BE2C (cell line): ENCODE measurements around the gene DEF6.

Source experiments
- DNase-seq: peaks from one replicate; pipeline ENCODE4 v3.0.0-alpha.2; 2020
- H3K27me3 ChIP-seq: fragments of 250-450 bp; sonication (Bioruptor Pico); 2 replicates; pipeline ENCODE4 v1.5.1; 2020; ENCODE audit warnings: mild to moderate bottlenecking
- H3K36me3 ChIP-seq: fragments of 250-450 bp; sonication (Bioruptor Pico); 2 replicates; pipeline ENCODE4 v1.5.1; 2020; ENCODE audit warnings: mild to moderate bottlenecking
- H3K4me1 ChIP-seq: fragments of 250-450 bp; sonication (Bioruptor Pico); 2 replicates; pipeline ENCODE4 v1.5.1; 2020
- H3K4me3 ChIP-seq: 2 replicates; pipeline ENCODE4 v1.5.1; 2011; ENCODE audit warnings: low read depth, low read length
- H3K9me3 ChIP-seq: fragments of 250-450 bp; sonication (Bioruptor Pico); 2 replicates; pipeline ENCODE4 v1.5.1; 2020
- CTCF ChIP-seq: IDR thresholded peaks from 2 replicates; pipeline ENCODE4 v1.5.1; 2012; ENCODE audit warnings: mild to moderate bottlenecking, low read depth, low read length

The DEF6 gene

GRCh38 chr6:35287671-35288396 is 9.8 kb upstream of the DEF6 start:
- Histone ChIP-seq H3K9me3 (no peaks in the 10 kb centered on the region), H3K4me3 (no peak overlapping the region), H3K27me3 (no peaks in the 10 kb centered on the region), H3K4me1 (no peaks in the 10 kb centered on the region; the same call in 1 of the 2 replicates), H3K36me3 (peaks cover 13% of the 10 kb centered on the region)
- no peak for TF ChIP-seq CTCF
- DNase-seq: no peak

GRCh38 chr6:35288834-35289233 is 8.8 kb upstream of the DEF6 start:
- Histone ChIP-seq H3K4me3 (no peak overlapping the region), H3K36me3 (peaks cover 13% of the 10 kb centered on the region), H3K27me3 (no peaks in the 10 kb centered on the region), H3K4me1 (no peaks in the 10 kb centered on the region; the same call in 1 of the 2 replicates), H3K9me3 (no peaks in the 10 kb centered on the region)
- TF ChIP-seq CTCF: no peak
- no peak for DNase-seq

DNA sequence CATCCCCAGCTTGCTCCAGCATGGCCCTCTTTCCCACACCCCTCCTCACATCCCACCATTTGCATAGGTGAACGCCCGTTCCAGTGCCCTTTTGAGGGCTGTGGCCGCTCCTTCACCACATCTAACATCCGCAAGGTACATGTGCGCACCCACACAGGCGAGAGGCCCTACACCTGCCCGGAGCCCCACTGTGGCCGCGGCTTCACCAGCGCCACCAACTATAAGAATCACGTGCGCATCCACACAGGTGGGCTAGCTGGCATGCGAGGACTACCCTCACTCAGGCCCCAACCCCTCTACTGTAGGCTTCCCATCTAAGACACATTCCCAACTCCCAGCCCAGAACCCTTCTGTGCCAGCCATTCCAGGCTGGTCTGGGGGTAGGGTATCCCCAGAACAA is 6.1 kb upstream of the DEF6 start:
- Histone ChIP-seq H3K4me3 (no peak overlapping the region), H3K9me3 (no peaks in the 10 kb centered on the region), H3K27me3 (no peaks in the 10 kb centered on the region), H3K4me1 (no peaks in the 10 kb centered on the region), H3K36me3 (peaks cover 6% of the 10 kb centered on the region)
- TF ChIP-seq CTCF: no peak
- no peak for DNase-seq

- no peaks in the 10 kb centered on the region; the same call in none of the 2 replicates for H3K36me3 ChIP-seq
- no peak for DNase-seq
- H3K4me1 ChIP-seq: no peaks in the 10 kb centered on the region
- no peaks in the 10 kb centered on the region for H3K9me3 ChIP-seq
- no peaks in the 10 kb centered on the region for H3K27me3 ChIP-seq
- H3K4me3 ChIP-seq: no peak overlapping the region
- no peak for TF ChIP-seq CTCF
Observed at GRCh38 chr6:35292494-35292893, 5.1 kb upstream of the DEF6 start.

GRCh38 chr6:35293681-35294080 is 3.9 kb upstream of the DEF6 start:
- no peak for DNase-seq
- Histone ChIP-seq H3K4me1 (no peaks in the 10 kb centered on the region), H3K9me3 (no peaks in the 10 kb centered on the region), H3K27me3 (no peaks in the 10 kb centered on the region), H3K36me3 (no peaks in the 10 kb centered on the region; the same call in 1 of the 2 replicates), H3K4me3 (no peak overlapping the region)
- no peak for TF ChIP-seq CTCF

- DNase-seq: peak; percentile 60
- Histone ChIP-seq H3K4me1 (no peaks in the 10 kb centered on the region), H3K27me3 (no peaks in the 10 kb centered on the region), H3K4me3 (no peak overlapping the region), H3K9me3 (no peaks in the 10 kb centered on the region), H3K36me3 (no peaks in the 10 kb centered on the region; the same call in 1 of the 2 replicates)
- peak; percentile 96 for TF ChIP-seq CTCF
Observed at GRCh38 chr6:35294308-35294945, 3.2 kb upstream of the DEF6 start.
